Measurements from ENCODE around the gene IMPA2. TPM values are rescaled to one million over a fixed set of nuclear protein-coding genes. Genes with fewer than 3 reads are reported as not detected.
"Not testable (repeated sequence)": the region's sequence is repeated elsewhere in the genome, so short reads cannot be mapped to it uniquely, and the experiment has no call there.

Gene IMPA2
- total RNA-seq, 2 donors from 2014 or later: 18.3 to 23.7 TPM

DNA sequence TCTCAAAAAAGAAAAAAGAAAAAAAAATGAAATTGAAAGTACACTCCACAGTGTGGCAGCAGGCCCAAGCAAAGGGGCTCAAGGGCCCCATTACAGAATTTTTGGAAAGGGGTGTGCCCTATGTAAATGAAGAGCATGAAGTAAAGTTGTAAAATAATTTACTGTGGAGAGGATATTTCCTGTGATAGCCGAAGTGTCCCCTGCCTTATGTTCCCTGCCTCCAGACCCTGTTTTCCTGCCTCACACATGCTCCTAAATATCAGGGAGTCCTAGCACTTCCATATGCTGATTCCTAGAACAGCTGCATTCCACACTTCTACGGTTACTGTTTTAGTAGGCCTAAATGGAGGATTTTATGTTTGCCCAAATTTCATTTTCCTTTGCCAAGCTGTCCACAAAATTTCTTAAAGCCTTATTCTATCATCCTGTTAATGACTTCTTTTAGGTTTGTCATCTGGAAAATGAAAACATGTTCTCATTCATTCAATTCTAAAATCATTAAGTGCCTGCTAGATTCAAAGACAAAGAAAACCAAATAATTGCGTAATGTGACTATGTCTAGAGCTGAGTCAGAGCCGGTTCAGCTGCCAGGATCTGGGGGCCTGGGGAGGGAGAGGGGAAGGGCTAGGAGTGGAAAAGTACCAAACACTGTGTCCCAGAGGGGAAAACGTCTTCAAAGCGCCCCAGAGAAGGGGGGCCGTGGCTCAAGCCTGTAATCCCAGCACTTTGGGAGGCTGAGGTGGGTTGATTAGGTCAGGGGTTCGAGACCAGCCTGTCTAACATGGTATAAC lies 25.9 kb upstream of the IMPA2 start:
- no peak for ATAC-seq (replicated peaks)
- peaks cover 12% of the 10 kb centered on the region for H3K9me3 Mint-ChIP-seq
- H3K4me3 Mint-ChIP-seq: no peak overlapping the region

GRCh38 chr18:11956371-11957308 lies 24.7 kb upstream of the IMPA2 start:
- no peak for ATAC-seq (replicated peaks)
- Mint-ChIP-seq H3K27me3 (peaks cover 7% of the 10 kb centered on the region), H3K27ac (no peak overlapping the region), H3K4me3 (no peak overlapping the region), H3K9me3 (peaks cover 12% of the 10 kb centered on the region), H3K4me1 (no peaks in the 10 kb centered on the region), H3K36me3 (ENCODE audit: low read depth) (no peaks in the 10 kb centered on the region)

More for the DNA sequence above, 25.9 kb upstream of the IMPA2 start:
- H3K27me3 Mint-ChIP-seq: peaks cover 4% of the 10 kb centered on the region
- H3K36me3 Mint-ChIP-seq (ENCODE audit: low read depth): no peaks in the 10 kb centered on the region
- H3K4me1 Mint-ChIP-seq: no peaks in the 10 kb centered on the region
- H3K27ac Mint-ChIP-seq: no peak overlapping the region

- ATAC-seq (replicated peaks): no peak
- Mint-ChIP-seq H3K4me3 (no peak overlapping the region), H3K27me3 (peaks cover 7% of the 10 kb centered on the region), H3K36me3 (ENCODE audit: low read depth) (no peaks in the 10 kb centered on the region), H3K27ac (no peak overlapping the region), H3K4me1 (no peaks in the 10 kb centered on the region), H3K9me3 (peaks cover 12% of the 10 kb centered on the region)
These were observed 23.7 kb upstream of the IMPA2 start for GRCh38 chr18:11957636-11958035.

GRCh38 chr18:11959651-11960050 lies 21.7 kb upstream of the IMPA2 start:
- not testable (repeated sequence) for H3K36me3 Mint-ChIP-seq (ENCODE audit: low read depth); H3K4me1 Mint-ChIP-seq; H3K27me3 Mint-ChIP-seq; ATAC-seq (replicated peaks); H3K27ac Mint-ChIP-seq; H3K4me3 Mint-ChIP-seq
- peaks cover 12% of the 10 kb centered on the region for H3K9me3 Mint-ChIP-seq

DNA sequence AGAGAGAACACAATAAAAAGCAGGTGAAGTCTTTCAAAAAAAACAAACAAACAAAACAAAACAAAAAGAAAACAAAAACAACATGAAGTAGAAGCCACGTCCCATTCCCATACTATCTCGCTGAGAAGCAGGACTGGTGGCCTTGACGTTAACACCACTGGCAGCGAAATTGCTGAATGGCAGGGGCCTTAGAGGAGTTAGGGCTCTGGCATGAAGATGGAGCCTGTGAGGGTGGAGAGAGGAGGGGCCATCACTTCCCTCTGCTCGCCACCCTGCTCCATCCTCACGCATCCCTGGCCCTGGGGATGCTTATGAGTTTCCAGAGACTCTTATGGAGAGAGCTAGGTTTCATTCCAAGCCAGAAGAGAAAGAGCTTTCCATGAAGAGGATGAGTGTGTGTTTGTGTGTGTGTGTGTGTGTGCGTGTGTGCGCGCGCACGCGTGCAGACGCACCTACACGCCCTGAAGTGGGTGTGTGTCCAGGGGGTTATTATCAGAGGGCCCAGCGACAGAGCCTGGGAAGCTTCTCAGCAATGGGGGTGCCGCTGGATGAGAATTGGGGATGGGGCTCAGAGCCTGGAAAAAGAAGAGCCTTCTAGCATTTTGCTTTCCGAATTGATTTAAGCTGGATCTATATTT lies 20.4 kb upstream of the IMPA2 start:
- no peak for ATAC-seq (replicated peaks)
- H3K27me3 Mint-ChIP-seq: peaks cover 7% of the 10 kb centered on the region
- no peak overlapping the region for H3K4me3 Mint-ChIP-seq
- H3K36me3 Mint-ChIP-seq (ENCODE audit: low read depth): no peaks in the 10 kb centered on the region
- no peak overlapping the region for H3K27ac Mint-ChIP-seq
- peaks cover 12% of the 10 kb centered on the region for H3K9me3 Mint-ChIP-seq
- no peaks in the 10 kb centered on the region for H3K4me1 Mint-ChIP-seq

DNA sequence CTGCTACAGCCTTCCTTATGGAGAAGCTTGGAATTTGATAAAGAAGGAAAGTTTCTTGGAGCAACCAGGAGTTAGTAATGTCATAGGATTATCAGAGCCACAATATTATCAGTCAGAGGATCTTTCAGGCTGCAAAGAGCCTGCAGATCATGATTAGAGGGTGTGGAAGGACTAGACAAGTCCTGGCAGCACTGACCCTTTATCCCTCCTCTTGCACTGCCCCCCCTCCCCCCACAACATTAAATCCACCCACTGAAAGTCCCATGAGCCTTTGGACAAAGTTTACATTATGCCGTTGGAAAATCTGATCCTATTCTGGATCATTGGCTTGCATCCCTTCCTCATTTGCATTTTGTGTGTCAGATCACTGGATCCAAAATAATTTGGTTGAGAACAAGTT lies 18.7 kb upstream of the IMPA2 start:
- Mint-ChIP-seq H3K9me3 (peaks cover 2% of the 10 kb centered on the region), H3K27me3 (peaks cover 5% of the 10 kb centered on the region), H3K36me3 (ENCODE audit: low read depth) (no peaks in the 10 kb centered on the region), H3K4me3 (no peak overlapping the region), H3K4me1 (no peaks in the 10 kb centered on the region), H3K27ac (no peak overlapping the region)
- ATAC-seq (replicated peaks): no peak

DNA sequence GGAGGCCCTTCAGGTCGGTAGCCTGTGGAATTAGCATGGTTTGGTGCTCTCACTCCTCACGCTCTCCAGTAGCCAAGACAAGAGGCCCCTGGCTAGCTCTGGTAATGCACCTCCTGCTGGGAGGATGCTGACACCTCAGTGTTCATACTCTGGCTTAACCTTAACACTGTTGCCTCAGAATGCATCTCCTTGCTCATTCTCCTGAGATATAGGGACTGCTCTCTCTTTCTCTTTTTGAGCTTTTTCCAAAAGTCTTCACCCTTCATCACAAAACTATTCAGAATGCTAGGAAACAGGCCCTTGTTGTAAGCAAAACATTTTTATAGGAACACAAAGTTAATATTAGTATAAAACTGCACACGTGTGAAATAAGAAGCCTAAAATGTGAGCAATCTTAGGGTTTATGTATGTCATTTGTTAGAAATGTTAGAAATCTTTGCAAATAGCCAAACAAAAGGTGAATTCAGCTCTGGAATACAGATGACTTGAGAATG lies 17.3 kb upstream of the IMPA2 start:
- Mint-ChIP-seq H3K4me1 (no peaks in the 10 kb centered on the region), H3K9me3 (no peaks in the 10 kb centered on the region), H3K27ac (no peak overlapping the region), H3K36me3 (ENCODE audit: low read depth) (no peaks in the 10 kb centered on the region), H3K4me3 (no peak overlapping the region), H3K27me3 (peaks cover 3% of the 10 kb centered on the region)
- ATAC-seq (replicated peaks): no peak

DNA sequence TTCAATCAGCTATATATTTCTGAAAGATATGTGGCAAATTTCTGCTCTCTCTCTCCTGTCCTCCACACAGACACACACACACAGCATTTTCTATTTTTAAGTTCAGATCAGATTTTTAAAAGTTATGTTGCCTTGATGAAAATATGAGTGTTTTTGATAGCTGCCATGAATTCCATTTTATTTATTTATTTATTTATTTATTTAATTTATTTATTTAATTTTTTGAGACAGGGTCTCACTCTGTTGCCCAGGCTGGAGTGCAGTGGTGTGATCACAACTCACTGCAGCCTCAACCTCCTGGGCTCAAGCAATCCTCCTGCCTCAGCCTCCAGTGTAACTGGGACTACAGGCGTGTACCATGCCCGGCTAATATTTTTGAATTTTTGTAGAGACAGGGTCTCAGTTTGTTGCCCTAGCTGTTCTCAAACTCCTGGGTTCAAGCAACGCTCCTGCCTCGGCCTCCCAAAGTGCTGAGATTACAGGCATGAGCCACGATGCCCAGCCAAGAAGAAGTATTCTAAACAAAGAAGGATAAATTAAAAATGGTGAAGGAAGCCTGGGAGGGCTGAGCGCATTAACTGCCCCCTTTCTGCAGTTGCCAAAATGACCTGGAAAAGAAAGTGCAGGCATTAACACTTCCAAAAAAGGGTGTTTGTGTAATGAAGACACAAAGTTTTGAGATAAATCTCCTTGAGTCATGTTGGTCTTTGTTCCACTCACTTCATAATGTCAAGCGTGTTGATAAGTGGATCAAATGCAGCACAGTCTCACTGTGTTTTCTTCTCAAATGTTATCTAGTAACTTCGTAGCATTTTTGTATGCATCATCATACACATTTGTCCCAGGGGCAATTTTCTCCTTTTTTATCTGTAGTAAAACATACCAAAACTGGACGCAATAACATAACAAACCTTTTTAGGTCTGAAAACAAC lies 11.1 kb upstream of the IMPA2 start:
- Mint-ChIP-seq H3K9me3 (no peaks in the 10 kb centered on the region), H3K36me3 (ENCODE audit: low read depth) (no peaks in the 10 kb centered on the region), H3K27ac (no peak overlapping the region), H3K4me3 (no peak overlapping the region), H3K4me1 (no peaks in the 10 kb centered on the region), H3K27me3 (no peaks in the 10 kb centered on the region)
- ATAC-seq (replicated peaks): no peak

GRCh38 chr18:11970836-11971226 lies 10.5 kb upstream of the IMPA2 start:
- not testable (repeated sequence) for H3K27ac Mint-ChIP-seq; H3K36me3 Mint-ChIP-seq (ENCODE audit: low read depth); H3K4me1 Mint-ChIP-seq; H3K9me3 Mint-ChIP-seq; H3K27me3 Mint-ChIP-seq; H3K4me3 Mint-ChIP-seq; ATAC-seq (replicated peaks)

GRCh38 chr18:11972371-11973174 lies 8.7 kb upstream of the IMPA2 start:
- Mint-ChIP-seq H3K27me3 (no peaks in the 10 kb centered on the region), H3K4me1 (no peaks in the 10 kb centered on the region), H3K27ac (no peak overlapping the region), H3K4me3 (no peak overlapping the region), H3K9me3 (no peaks in the 10 kb centered on the region), H3K36me3 (ENCODE audit: low read depth) (no peaks in the 10 kb centered on the region)
- no peak for ATAC-seq (replicated peaks)

GRCh38 chr18:11974741-11975325 lies 6.5 kb upstream of the IMPA2 start:
- no peaks in the 10 kb centered on the region for H3K4me1 Mint-ChIP-seq
- ATAC-seq (replicated peaks): no peak
- no peaks in the 10 kb centered on the region for H3K27me3 Mint-ChIP-seq
- H3K4me3 Mint-ChIP-seq: no peak overlapping the region
- H3K36me3 Mint-ChIP-seq (ENCODE audit: low read depth): no peaks in the 10 kb centered on the region
- H3K9me3 Mint-ChIP-seq: no peaks in the 10 kb centered on the region
- no peak overlapping the region for H3K27ac Mint-ChIP-seq

DNA sequence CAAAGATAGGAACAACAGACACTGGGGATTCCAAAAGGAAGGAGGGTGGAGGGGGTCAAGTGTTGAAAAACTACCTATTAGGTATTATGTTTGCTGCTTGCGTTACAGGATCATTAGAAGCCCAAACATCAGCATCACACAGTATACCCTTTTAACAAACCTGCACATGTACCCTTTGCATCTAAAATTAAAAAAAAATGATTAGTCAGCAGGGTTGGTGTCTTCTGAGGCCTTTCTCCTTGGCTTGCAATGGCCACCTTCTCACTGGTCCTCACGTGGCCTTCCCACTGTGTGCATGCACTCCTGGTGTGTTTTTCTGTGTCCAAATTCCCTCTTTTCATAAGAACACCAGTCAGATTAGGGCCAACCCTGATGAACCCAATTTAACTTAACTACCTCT lies 5.6 kb upstream of the IMPA2 start:
- no peak for ATAC-seq (replicated peaks)
- Mint-ChIP-seq H3K27ac (no peak overlapping the region), H3K4me1 (peaks cover 4% of the 10 kb centered on the region), H3K27me3 (no peaks in the 10 kb centered on the region), H3K4me3 (no peak overlapping the region), H3K36me3 (ENCODE audit: low read depth) (no peaks in the 10 kb centered on the region), H3K9me3 (no peaks in the 10 kb centered on the region)
